Neural cell (in vitro differentiated cells): ENCODE measurements around the gene SUN1.

ENCODE experiments used
- CTCF ChIP-seq: fragments of 450-650 bp; IDR thresholded peaks from 2 replicates; pipeline ENCODE4 v1.5.1; 2014; ENCODE audit warnings: antibody characterized with exemption, mild to moderate bottlenecking, moderate library complexity; ENCODE audit not compliant: poor library complexity, severe bottlenecking
- EP300 ChIP-seq: fragments of 450-650 bp; conservative IDR thresholded peaks from 2 replicates; pipeline ENCODE4 v1.6.1; 2014; ENCODE audit warnings: antibody characterized with exemption, mild to moderate bottlenecking, moderate library complexity; ENCODE audit not compliant: poor library complexity, severe bottlenecking
- EZH2 ChIP-seq: fragments of 200-600, 300-800 bp; shearing (Covaris generic), sonication (generic); IDR thresholded peaks from 2 replicates; pipeline ENCODE4 v1.6.1; 2014; ENCODE audit warnings: antibody characterized with exemption, low read length, borderline replicate concordance, mild to moderate bottlenecking; ENCODE audit not compliant: insufficient read depth, poor library complexity, severe bottlenecking
- MXI1 ChIP-seq: fragments of 450-650 bp; conservative IDR thresholded peaks from 2 replicates; pipeline ENCODE4 v1.6.1; 2014; ENCODE audit warnings: antibody characterized with exemption, mild to moderate bottlenecking; ENCODE audit not compliant: poor library complexity, severe bottlenecking
- POLR2AphosphoS5 ChIP-seq: IDR thresholded peaks from 2 replicates; pipeline ENCODE4 v1.6.1; 2012
- RAD21 ChIP-seq: fragments of 450-650 bp; conservative IDR thresholded peaks from 2 replicates; pipeline ENCODE4 v1.6.1; 2014; ENCODE audit warnings: antibody characterized with exemption, mild to moderate bottlenecking, moderate library complexity
- TAF1 ChIP-seq: IDR thresholded peaks from 2 replicates; pipeline ENCODE4 v1.6.1; 2012; ENCODE audit warnings: low read depth
- TF ChIP-seq, protein P1 (sequence below): IDR thresholded peaks from 2 replicates; pipeline ENCODE4 v1.6.1; 2012; ENCODE audit warnings: borderline replicate concordance

- TF ChIP-seq CTCF (peak; percentile 44), EZH2 (no peak), EP300 (no peak), POLR2AphosphoS5 (no peak), MXI1 (no peak), RAD21 (no peak), TAF1 (no peak)
- TF ChIP-seq, protein P1, sequence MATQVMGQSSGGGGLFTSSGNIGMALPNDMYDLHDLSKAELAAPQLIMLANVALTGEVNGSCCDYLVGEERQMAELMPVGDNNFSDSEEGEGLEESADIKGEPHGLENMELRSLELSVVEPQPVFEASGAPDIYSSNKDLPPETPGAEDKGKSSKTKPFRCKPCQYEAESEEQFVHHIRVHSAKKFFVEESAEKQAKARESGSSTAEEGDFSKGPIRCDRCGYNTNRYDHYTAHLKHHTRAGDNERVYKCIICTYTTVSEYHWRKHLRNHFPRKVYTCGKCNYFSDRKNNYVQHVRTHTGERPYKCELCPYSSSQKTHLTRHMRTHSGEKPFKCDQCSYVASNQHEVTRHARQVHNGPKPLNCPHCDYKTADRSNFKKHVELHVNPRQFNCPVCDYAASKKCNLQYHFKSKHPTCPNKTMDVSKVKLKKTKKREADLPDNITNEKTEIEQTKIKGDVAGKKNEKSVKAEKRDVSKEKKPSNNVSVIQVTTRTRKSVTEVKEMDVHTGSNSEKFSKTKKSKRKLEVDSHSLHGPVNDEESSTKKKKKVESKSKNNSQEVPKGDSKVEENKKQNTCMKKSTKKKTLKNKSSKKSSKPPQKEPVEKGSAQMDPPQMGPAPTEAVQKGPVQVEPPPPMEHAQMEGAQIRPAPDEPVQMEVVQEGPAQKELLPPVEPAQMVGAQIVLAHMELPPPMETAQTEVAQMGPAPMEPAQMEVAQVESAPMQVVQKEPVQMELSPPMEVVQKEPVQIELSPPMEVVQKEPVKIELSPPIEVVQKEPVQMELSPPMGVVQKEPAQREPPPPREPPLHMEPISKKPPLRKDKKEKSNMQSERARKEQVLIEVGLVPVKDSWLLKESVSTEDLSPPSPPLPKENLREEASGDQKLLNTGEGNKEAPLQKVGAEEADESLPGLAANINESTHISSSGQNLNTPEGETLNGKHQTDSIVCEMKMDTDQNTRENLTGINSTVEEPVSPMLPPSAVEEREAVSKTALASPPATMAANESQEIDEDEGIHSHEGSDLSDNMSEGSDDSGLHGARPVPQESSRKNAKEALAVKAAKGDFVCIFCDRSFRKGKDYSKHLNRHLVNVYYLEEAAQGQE = no peak
Measured at GRCh38 chr7:818031-818699, 14.1 kb upstream of the SUN1 start.
